GM12864 (cell line): Measurements from ENCODE around the gene EIF2S2.
A peak's percentile ranks its signal among the peaks of the same experiment; 100 is the strongest.

ENCODE experiments used
- DNase-seq: peaks from one replicate; pipeline ENCODE4 v3.0.0-alpha.2; 2011; ENCODE audit warnings: low read depth
- H3K4me3 ChIP-seq: 2 replicates; pipeline ENCODE4 v1.5.1; 2011; ENCODE audit warnings: mild to moderate bottlenecking, low read depth, low read length, control low read depth
- CTCF ChIP-seq: IDR thresholded peaks from 2 replicates; pipeline ENCODE4 v1.5.1; 2011; ENCODE audit warnings: low read depth, mild to moderate bottlenecking, moderate library complexity, low read length, control low read depth, inconsistent platforms; ENCODE audit errors: missing control alignments

Gene EIF2S2

GRCh38 chr20:34078540-34078939 lies 33.5 kb downstream of the EIF2S2 start:
- no peak for DNase-seq
- no peak for TF ChIP-seq CTCF
- no peak overlapping the region for H3K4me3 ChIP-seq

GRCh38 chr20:34076952-34077351 lies 35.1 kb downstream of the EIF2S2 start:
- H3K4me3 ChIP-seq = no peak overlapping the region
- DNase-seq = no peak
- TF ChIP-seq CTCF = no peak

GRCh38 chr20:34075647-34076046 lies 36.4 kb downstream of the EIF2S2 start:
- DNase-seq = no peak
- no peak overlapping the region for H3K4me3 ChIP-seq
- peak; percentile 22 for TF ChIP-seq CTCF

- TF ChIP-seq CTCF = no peak
- H3K4me3 ChIP-seq = no peak overlapping the region
- no peak for DNase-seq
Observed at GRCh38 chr20:34074101-34074760, 37.8 kb downstream of the EIF2S2 start.

GRCh38 chr20:34072778-34073177 lies 39.3 kb downstream of the EIF2S2 start:
- no peak overlapping the region for H3K4me3 ChIP-seq
- no peak for DNase-seq
- TF ChIP-seq CTCF = no peak

- H3K4me3 ChIP-seq = no peak overlapping the region
- DNase-seq = no peak
- TF ChIP-seq CTCF = no peak
Observed at GRCh38 chr20:34072076-34072475, 40.0 kb downstream of the EIF2S2 start.

- no peak overlapping the region for H3K4me3 ChIP-seq
- TF ChIP-seq CTCF = no peak
- no peak for DNase-seq
Observed at GRCh38 chr20:34070859-34071258, 41.2 kb downstream of the EIF2S2 start.
